GM12892 (cell line): ENCODE data around the gene LRSAM1.

Experiments
- POLR2A ChIP-seq: IDR thresholded peaks from 2 replicates; pipeline ENCODE4 v1.6.1; 2011; ENCODE audit warnings: low read depth, low read length, control low read depth
- POLR2AphosphoS5 ChIP-seq: IDR thresholded peaks from 2 replicates; pipeline ENCODE4 v1.6.1; 2011; ENCODE audit warnings: low read depth, low read length, control low read depth
- TAF1 ChIP-seq: IDR thresholded peaks from 2 replicates; pipeline ENCODE4 v1.6.1; 2011; ENCODE audit warnings: low read depth, mild to moderate bottlenecking, control low read depth, low read length, borderline replicate concordance

- TF ChIP-seq TAF1 (no peak), POLR2AphosphoS5 (no peak), POLR2A (no peak)
Observed at GRCh38 chr9:127517620-127518019, 66.3 kb downstream of the LRSAM1 start.
